GM18907 (cell line): Measurements from ENCODE around the gene XIRP2.

Experiments
- ATAC-seq: cut with Tn5 transposase; IDR thresholded peaks from one replicate; pipeline ENCODE4 v1.9.1; 2021; ENCODE audit warnings: mild to moderate bottlenecking, moderate library complexity; ENCODE audit not compliant: unreplicated experiment

XIRP2 gene

GRCh38 chr2:167132066-167132465 is 243.8 kb downstream of the XIRP2 start:
- ATAC-seq, result no peak

- no peak for ATAC-seq
Measured at GRCh38 chr2:167132906-167133555, 244.8 kb downstream of the XIRP2 start.

GRCh38 chr2:167133614-167134013 is 245.3 kb downstream of the XIRP2 start:
- no peak for ATAC-seq

GRCh38 chr2:167134381-167135072 is 246.2 kb downstream of the XIRP2 start:
- no peak for ATAC-seq

GRCh38 chr2:167135706-167136105 is 247.4 kb downstream of the XIRP2 start:
- no peak for ATAC-seq

- no peak for ATAC-seq
Measured at GRCh38 chr2:167136879-167137596, 248.8 kb downstream of the XIRP2 start.

- no peak for ATAC-seq
Measured at GRCh38 chr2:167140330-167140729, 252.1 kb downstream of the XIRP2 start.

GRCh38 chr2:167140767-167141166 is 252.5 kb downstream of the XIRP2 start:
- ATAC-seq, result no peak

- ATAC-seq, result no peak
Measured at GRCh38 chr2:167142554-167142953, 254.3 kb downstream of the XIRP2 start.

GRCh38 chr2:167144179-167144898 is 256.1 kb downstream of the XIRP2 start:
- ATAC-seq, result no peak

- no peak for ATAC-seq
Measured at GRCh38 chr2:167147271-167147941, 259.1 kb downstream of the XIRP2 start.

GRCh38 chr2:167151894-167152293 is 263.6 kb downstream of the XIRP2 start:
- no peak for ATAC-seq

- ATAC-seq, result no peak
Measured at GRCh38 chr2:167157523-167157922, 269.2 kb downstream of the XIRP2 start.

- no peak for ATAC-seq
Measured at GRCh38 chr2:167177196-167177595, 288.9 kb downstream of the XIRP2 start.

GRCh38 chr2:167181134-167181533 is 292.9 kb downstream of the XIRP2 start:
- ATAC-seq, result no peak

GRCh38 chr2:167181688-167182087 is 293.4 kb downstream of the XIRP2 start:
- no peak for ATAC-seq

- ATAC-seq, result no peak
Measured at GRCh38 chr2:167182403-167182802, 294.1 kb downstream of the XIRP2 start.

- ATAC-seq, result no peak
Measured at GRCh38 chr2:167183931-167184330, 295.7 kb downstream of the XIRP2 start.

GRCh38 chr2:167186465-167186864 is 298.2 kb downstream of the XIRP2 start:
- no peak for ATAC-seq

GRCh38 chr2:167187049-167187727 is 298.9 kb downstream of the XIRP2 start:
- no peak for ATAC-seq
